ENCODE data around the gene CTAGE6.
"Not testable (repeated sequence)": the region's sequence is repeated elsewhere in the genome, so short reads cannot be mapped to it uniquely, and the experiment has no call there.

CTAGE6 gene

DNA sequence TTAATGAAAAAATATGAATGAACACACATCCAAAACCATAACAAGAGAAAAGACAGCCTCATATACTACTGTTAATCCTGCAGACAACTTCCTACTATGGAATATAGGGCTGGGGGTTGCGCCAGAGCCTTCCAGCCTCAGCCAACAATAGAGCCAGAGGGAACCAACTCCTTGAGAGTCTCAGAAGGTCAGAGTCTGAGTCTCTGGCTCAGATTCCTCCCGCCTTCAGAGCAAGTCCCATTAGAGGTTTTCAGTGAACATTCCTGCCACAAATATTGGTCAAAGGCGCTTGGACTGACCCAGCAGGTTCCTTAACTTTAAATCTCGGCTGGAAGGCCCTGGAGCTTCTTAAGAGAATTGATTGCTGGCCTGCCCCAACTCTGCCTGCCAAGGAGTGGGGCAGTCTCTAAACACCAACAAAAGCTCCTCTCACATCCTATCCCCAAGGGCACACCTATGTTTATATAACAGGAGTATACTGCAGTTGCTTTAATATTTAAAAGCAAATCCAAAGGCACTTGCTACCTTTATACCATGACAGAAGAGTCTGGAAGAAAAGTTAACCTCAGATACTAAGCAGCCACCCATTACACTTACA lies 45.7 kb downstream of the CTAGE6 start:
- not testable (repeated sequence) for H3K36me3 ChIP-seq; DNase-seq; H3K4me3 ChIP-seq (ENCODE audit: low read depth, low read length)

DNA sequence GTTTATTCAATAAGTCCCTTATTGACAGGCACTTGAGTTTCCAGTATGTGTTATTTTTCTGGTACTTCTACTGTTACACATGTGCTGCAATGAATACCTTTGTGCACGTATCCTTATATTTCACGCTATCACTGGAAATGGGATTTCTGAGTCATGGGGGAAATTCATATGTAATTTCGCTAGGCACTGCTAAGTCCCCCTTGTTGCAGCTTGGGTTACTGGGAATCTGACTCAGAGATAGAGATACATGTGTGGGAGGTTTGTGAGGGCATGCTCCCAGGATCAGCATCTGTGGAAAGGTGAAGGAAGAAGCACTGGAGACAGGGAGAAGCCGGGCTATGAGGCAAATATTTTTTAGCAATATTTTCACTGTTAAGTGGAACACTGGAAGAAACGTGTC lies 47.6 kb downstream of the CTAGE6 start:
- H3K4me3 ChIP-seq (ENCODE audit: low read depth, low read length); H3K9me3 ChIP-seq: not testable (repeated sequence)

More for the DNA sequence above, 45.7 kb downstream of the CTAGE6 start:
- not testable (repeated sequence) for H3K27me3 ChIP-seq, H3K4me1 ChIP-seq, H3K9me3 ChIP-seq

More for the DNA sequence above, 47.6 kb downstream of the CTAGE6 start:
- not testable (repeated sequence) for H3K4me1 ChIP-seq, H3K27me3 ChIP-seq, DNase-seq, H3K36me3 ChIP-seq

Measured in BE2C (cell line).